ENCODE measurements around the gene DCXR. TPM values are rescaled to one million over a fixed set of nuclear protein-coding genes. Genes with fewer than 3 reads are reported as not detected.

Gene DCXR
- total and polyA plus RNA-seq, 2 donors (not counting 3 experiments of a cell fraction or from before 2014, with no cell fraction given): 93.0 to 178 TPM

GRCh38 chr17:82083009-82083408 is 45.5 kb upstream of the DCXR start:
- Histone ChIP-seq H3K4me1 (ENCODE audit: control insufficient read depth, extremely low read depth, insufficient read depth, low read length) (no peaks in the 10 kb centered on the region), H3K79me2 (ENCODE audit: control insufficient read depth, insufficient read depth, low read length) (peaks cover 3% of the 10 kb centered on the region), H3K27ac (ENCODE audit: insufficient read depth, low read depth, low read length) (no peak overlapping the region), H3K9me3 (replicated peaks; ENCODE audit: control insufficient read depth, insufficient read depth, low read length) (no peaks in the 10 kb centered on the region), H3K36me3 (ENCODE audit: control insufficient read depth in 2 of 2, extremely low read depth in 1 of 2, insufficient read depth in 2 of 2, low read length in 2 of 2) (peaks cover 41 to 78% of the 10 kb centered on the region in 2 experiments), H3K9me1 (replicated peaks; ENCODE audit: control insufficient read depth, extremely low read depth, insufficient read depth, low read length) (no peaks in the 10 kb centered on the region), H3K9ac (replicated peaks; ENCODE audit: extremely low read depth, insufficient read depth, low read length) (no peak overlapping the region), H3K27me3 (ENCODE audit: control insufficient read depth in 2 of 2, insufficient read depth in 2 of 2, low read length in 2 of 2) (no peaks in the 10 kb centered on the region), H3K4me3 (replicated peaks in 1 of 3; ENCODE audit: insufficient read depth in 1 of 3, low read depth in 1 of 3, low read length in 3 of 3) (no peak overlapping the region), H3K4me2 (ENCODE audit: insufficient read depth, low read length) (no peak overlapping the region), H4K20me1 (replicated peaks; ENCODE audit: control insufficient read depth, extremely low read depth, insufficient read depth, low read length) (no peaks in the 10 kb centered on the region), H2AFZ (ENCODE audit: low read depth, low read length) (no peak overlapping the region)
- FAIRE-seq: no peak
- no TSS peak for BruUV-seq (replicated peaks)
- ChIA-PET CTCF (no interaction called here), POLR2A (no interaction called here)
- TF ChIP-seq MAX (IDR thresholded peaks at IDR 0.05; ENCODE audit: insufficient read depth, insufficient read length) (no peak), POLR2A (IDR thresholded peaks at IDR 0.05; ENCODE audit: low read depth, low read length) (no peak), EZH2 (IDR thresholded peaks at IDR 0.05; ENCODE audit: borderline replicate concordance, low read depth, low read length, severe bottlenecking) (no peak), FOS (IDR thresholded peaks at IDR 0.05; ENCODE audit: borderline replicate concordance, insufficient read depth, low read length) (no peak), CTCF (IDR thresholded peaks at IDR 0.05; ENCODE audit: extremely low read depth in 1 of 2, insufficient read depth in 1 of 2, low read depth in 1 of 2, low read length in 2 of 2) (no peak), JUN (IDR thresholded peaks at IDR 0.05; ENCODE audit: borderline replicate concordance, insufficient read depth, insufficient read length, low read depth) (no peak), GATA2 (IDR thresholded peaks at IDR 0.05; ENCODE audit: insufficient read depth, insufficient read length, low read depth, low read length) (no peak), MYC (IDR thresholded peaks at IDR 0.05; ENCODE audit: low read depth, low read length) (no peak), POLR2AphosphoS5 (IDR thresholded peaks at IDR 0.05; ENCODE audit: insufficient read depth, low read depth, low read length) (no peak)
- dilution Hi-C loops (cut with MboI; ENCODE audit: extremely low pct_ligation_motif_present, low sequenced_read_pairs): no loop called here
- no peak for DNase-seq (ENCODE audit: low read depth, low spot score)
- intact Hi-C loops (cut with micrococcal nuclease): no loop called here

All from endothelial cell of umbilical vein (primary cell).